SU-DHL-6 (cell line): ENCODE results near the gene BRD9.

ENCODE experiments used
- H2AFZ ChIP-seq: fragments of 200-600 bp; sonication (generic); 2 replicates; pipeline ENCODE4 v1.6.1; 2014; ENCODE audit warnings: low read depth, mild to moderate bottlenecking, moderate library complexity, mixed read lengths, antibody characterized with exemption, low read length; ENCODE audit not compliant: severe bottlenecking
- H3F3A ChIP-seq: fragments of 200-600 bp; shearing (Covaris generic); 2 replicates; pipeline ENCODE4 v1.6.0; 2016; ENCODE audit warnings: antibody characterized with exemption, mild to moderate bottlenecking; ENCODE audit not compliant: insufficient read depth
- H3K27ac ChIP-seq: fragments of 200-600 bp; sonication (generic); 2 replicates; pipeline ENCODE4 v1.5.1; 2016; ENCODE audit warnings: low read depth, mild to moderate bottlenecking, low read length, moderate library complexity, mixed read lengths
- H3K27me3 ChIP-seq: fragments of 200-600 bp; sonication (generic), shearing (Covaris generic); 2 replicates; pipeline ENCODE4 v1.6.0; 2014; ENCODE audit warnings: mild to moderate bottlenecking, low read length
- H3K36me3 ChIP-seq: fragments of 200-600 bp; sonication (generic); 2 replicates; pipeline ENCODE4 v1.6.1; 2014; ENCODE audit warnings: mild to moderate bottlenecking, low read length, mixed read lengths
- H3K4me2 ChIP-seq: fragments of 300-600, 200-600 bp; shearing (Covaris generic), sonication (generic); 2 replicates; pipeline ENCODE4 v1.6.0; 2014; ENCODE audit warnings: low read length, low read depth, mild to moderate bottlenecking; ENCODE audit not compliant: poor library complexity, severe bottlenecking
- H3K4me3 ChIP-seq: fragments of 200-600 bp; sonication (generic); 2 replicates; pipeline ENCODE4 v1.5.1; 2014; ENCODE audit warnings: antibody characterized with exemption, low read length, mild to moderate bottlenecking, mixed read lengths; ENCODE audit not compliant: insufficient read depth, poor library complexity, severe bottlenecking
- H3K79me2 ChIP-seq: fragments of 200-600 bp; sonication (generic); 2 replicates; pipeline ENCODE4 v1.6.1; 2014; ENCODE audit warnings: mild to moderate bottlenecking, low read length, moderate library complexity; ENCODE audit not compliant: insufficient read depth
- H3K9ac ChIP-seq: fragments of 200-600 bp; sonication (generic); 2 replicates; pipeline ENCODE4 v1.7.0; 2014; ENCODE audit warnings: mild to moderate bottlenecking, low read length
- H3K9me2 ChIP-seq: fragments of 200-600 bp; sonication (generic); replicated peaks from 2 replicates; pipeline ENCODE4 v1.6.1; 2014; ENCODE audit warnings: low read length; ENCODE audit not compliant: insufficient read depth
- H3K9me3 ChIP-seq: fragments of 200-600 bp; sonication (generic); 2 replicates; pipeline ENCODE4 v1.6.1; 2014; ENCODE audit warnings: low read length, mixed read lengths; ENCODE audit not compliant: insufficient read depth
- H4K20me1 ChIP-seq: fragments of 200-600 bp; sonication (generic); 2 replicates; pipeline ENCODE4 v1.6.1; 2014; ENCODE audit warnings: low read depth, mild to moderate bottlenecking, antibody characterized with exemption, low read length, moderate library complexity, mixed read lengths
- EZH2phosphoT487 ChIP-seq: fragments of 200-600 bp; sonication (generic), shearing (Covaris generic); conservative IDR thresholded peaks from 2 replicates; pipeline ENCODE4 v1.6.1; 2018; ENCODE audit warnings: mild to moderate bottlenecking, antibody characterized with exemption, low read length, moderate library complexity, mixed read lengths
- TF ChIP-seq, protein P1 (sequence below): fragments of 200-600 bp; sonication (generic); IDR thresholded peaks from one replicate; pipeline ENCODE4 v1.5.1; 2017; ENCODE audit warnings: antibody characterized with exemption, mild to moderate bottlenecking, low read length, moderate library complexity; ENCODE audit not compliant: insufficient read depth, poor library complexity, severe bottlenecking

BRD9 gene

DNA sequence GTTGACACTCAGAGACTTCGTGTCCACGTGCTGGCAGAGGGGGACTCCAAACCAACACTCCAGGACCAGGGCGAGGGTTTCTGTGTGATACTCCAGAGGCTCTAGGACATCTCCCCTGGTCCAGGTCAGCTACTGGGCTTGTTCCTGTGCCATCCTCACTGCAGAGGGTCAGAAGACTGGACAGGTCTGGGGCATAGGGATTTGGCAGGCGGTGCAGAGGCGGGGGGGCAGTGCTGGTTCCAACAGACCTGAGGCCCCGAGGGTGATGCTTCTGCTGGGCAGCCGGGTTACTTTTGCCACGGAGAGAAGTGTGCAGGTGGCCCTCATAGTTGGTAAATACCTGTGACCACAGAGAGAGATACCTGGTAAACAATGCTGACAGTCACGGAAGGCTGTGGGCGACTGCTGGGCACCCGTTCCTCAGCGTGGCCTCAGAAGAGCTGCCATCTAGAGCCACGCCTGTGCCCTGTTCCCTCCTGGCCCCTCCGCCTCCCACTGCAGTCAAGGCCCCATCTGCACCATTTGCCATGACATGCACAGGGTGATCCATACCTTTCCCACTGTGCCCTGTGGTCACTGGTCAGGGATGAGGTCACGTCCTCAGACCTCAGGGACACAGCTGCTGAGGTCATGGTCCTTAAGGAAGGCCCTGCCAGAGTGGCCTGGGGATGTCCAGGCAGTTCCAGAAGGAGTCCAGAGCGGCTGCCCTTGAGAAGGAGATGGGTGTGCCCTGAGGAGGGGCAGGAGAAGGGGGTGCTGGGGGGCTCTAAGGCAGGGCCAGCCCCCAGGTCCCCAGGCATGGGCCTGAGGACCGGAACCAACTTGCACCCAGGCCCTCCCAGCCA, 30.1 kb upstream of the BRD9 start:
- no peaks in the 10 kb centered on the region for H3K27me3 ChIP-seq
- H3K9ac ChIP-seq = no peak overlapping the region
- H3K79me2 ChIP-seq = no peaks in the 10 kb centered on the region
- H3K27ac ChIP-seq = no peak overlapping the region
- no peaks in the 10 kb centered on the region for H3K9me3 ChIP-seq
- no peak overlapping the region for H3K4me3 ChIP-seq
- no peaks in the 10 kb centered on the region for H4K20me1 ChIP-seq
- H2AFZ ChIP-seq = no peak overlapping the region
- H3F3A ChIP-seq = no peaks in the 10 kb centered on the region
- TF ChIP-seq, protein P1, sequence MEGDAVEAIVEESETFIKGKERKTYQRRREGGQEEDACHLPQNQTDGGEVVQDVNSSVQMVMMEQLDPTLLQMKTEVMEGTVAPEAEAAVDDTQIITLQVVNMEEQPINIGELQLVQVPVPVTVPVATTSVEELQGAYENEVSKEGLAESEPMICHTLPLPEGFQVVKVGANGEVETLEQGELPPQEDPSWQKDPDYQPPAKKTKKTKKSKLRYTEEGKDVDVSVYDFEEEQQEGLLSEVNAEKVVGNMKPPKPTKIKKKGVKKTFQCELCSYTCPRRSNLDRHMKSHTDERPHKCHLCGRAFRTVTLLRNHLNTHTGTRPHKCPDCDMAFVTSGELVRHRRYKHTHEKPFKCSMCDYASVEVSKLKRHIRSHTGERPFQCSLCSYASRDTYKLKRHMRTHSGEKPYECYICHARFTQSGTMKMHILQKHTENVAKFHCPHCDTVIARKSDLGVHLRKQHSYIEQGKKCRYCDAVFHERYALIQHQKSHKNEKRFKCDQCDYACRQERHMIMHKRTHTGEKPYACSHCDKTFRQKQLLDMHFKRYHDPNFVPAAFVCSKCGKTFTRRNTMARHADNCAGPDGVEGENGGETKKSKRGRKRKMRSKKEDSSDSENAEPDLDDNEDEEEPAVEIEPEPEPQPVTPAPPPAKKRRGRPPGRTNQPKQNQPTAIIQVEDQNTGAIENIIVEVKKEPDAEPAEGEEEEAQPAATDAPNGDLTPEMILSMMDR = no peak
- TF ChIP-seq EZH2phosphoT487 = no peak
- no peak overlapping the region for H3K4me2 ChIP-seq
- no peaks in the 10 kb centered on the region for H3K9me2 ChIP-seq
- H3K36me3 ChIP-seq = no peaks in the 10 kb centered on the region

DNA sequence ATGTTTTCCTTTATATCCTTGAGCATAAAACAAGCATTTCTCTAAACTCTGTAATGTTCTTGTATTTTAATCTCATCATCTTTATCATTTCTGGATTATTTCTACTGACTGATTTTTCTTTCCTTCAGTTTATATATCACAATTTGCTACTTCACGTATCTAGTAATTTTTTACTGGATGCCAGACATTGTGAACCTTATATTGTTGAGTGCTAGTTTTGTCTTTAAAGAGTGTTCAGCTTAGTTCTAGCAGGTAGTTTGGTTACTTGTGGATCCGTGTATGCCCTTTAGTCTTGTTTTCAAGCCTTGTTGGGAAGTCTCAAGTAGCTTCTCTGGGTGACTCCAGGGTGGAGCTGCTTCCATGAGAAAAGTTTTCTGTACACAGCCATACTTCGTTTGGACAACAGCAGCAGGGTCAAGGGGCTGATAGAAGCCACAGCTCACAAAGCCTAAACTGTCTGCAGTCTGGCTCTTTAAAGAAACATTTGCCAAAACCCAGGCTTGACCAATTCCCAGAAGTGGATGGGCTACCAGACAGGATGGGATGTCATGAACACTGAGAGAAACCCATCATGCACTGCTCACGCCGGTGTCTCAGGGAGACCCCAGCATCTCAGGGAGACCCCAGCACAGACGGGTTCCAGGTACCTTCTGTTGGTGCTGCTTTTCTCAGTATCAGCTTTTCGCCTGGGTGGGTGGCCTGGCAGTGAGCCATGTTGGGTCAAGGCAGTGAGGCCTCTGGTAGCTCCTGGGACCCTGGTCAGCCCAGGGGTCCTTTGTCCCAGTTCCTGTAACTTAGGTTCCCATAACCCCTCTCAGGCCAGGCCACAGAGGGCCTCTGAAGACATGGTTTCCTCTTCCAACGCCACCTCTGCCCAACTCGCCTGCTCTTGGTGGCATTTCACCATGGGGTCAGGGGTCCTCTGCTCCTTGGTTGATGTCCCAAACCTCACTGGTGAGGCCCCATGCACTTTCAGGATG, 29.1 kb upstream of the BRD9 start:
- Histone ChIP-seq H2AFZ (no peak overlapping the region), H3F3A (no peaks in the 10 kb centered on the region), H3K9me2 (no peaks in the 10 kb centered on the region), H3K9me3 (no peaks in the 10 kb centered on the region), H3K4me3 (no peak overlapping the region), H3K9ac (no peak overlapping the region), H4K20me1 (no peaks in the 10 kb centered on the region), H3K27ac (no peak overlapping the region), H3K27me3 (no peaks in the 10 kb centered on the region), H3K79me2 (no peaks in the 10 kb centered on the region), H3K4me2 (no peak overlapping the region), H3K36me3 (no peaks in the 10 kb centered on the region)
- TF ChIP-seq, protein P1 = no peak
- TF ChIP-seq EZH2phosphoT487 = no peak

DNA sequence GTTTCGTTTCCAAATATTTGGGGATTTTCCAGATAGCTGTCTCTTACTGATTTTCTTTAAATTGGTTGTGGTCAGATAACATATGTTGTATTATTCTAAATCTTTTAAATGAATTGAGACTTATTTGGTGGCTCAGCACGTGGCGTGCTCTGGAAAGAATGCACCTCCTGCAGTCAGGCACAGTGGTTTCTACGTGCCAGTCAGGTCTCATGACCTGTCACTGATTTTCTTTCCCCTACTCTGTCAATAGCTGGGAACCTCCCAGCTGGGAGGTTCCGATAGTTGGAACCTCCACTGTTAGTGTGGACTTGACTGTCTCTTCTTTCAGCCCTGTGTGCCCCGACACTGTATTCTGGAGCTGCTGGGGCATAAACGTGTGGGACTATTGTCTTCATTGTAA, 27.7 kb upstream of the BRD9 start:
- Histone ChIP-seq H3K9me3 (no peaks in the 10 kb centered on the region), H3K79me2 (no peaks in the 10 kb centered on the region), H3F3A (no peaks in the 10 kb centered on the region), H3K9me2 (no peaks in the 10 kb centered on the region), H3K27ac (no peak overlapping the region), H3K4me3 (no peak overlapping the region), H3K27me3 (no peaks in the 10 kb centered on the region), H3K4me2 (no peak overlapping the region), H3K36me3 (no peaks in the 10 kb centered on the region), H3K9ac (no peak overlapping the region), H2AFZ (no peak overlapping the region), H4K20me1 (no peaks in the 10 kb centered on the region)
- TF ChIP-seq, protein P1 = no peak
- TF ChIP-seq EZH2phosphoT487 = no peak
